NCI-H1092 treated with DMSO at 0.1 percent for 48 hours (cell line): ENCODE results near the gene RBM41.

Source experiments
- DNase-seq: peaks from one replicate; lab custom pipeline; 2025; lab: John Stamatoyannopoulos, UW

Gene RBM41

DNA sequence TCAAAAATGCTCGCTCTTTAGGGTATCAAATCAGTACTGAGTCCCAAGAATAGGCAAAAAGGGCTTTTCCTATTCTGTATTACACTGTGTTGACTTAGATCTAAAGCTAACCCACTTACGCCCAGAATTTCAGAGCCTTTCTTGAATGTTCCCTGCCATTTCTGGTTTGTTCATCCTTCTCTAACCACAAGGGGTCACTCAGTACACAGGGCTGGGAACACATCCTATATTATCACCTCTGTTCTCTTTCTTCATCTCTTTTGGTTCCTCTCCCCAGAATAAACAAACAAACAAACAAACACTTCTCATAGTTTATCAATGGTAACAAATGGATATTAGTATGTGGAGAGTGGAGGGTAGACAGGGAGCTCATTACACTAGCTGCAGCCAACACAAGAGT, 93.1 kb downstream of the RBM41 start:
- DNase-seq: peak; percentile 16

DNA sequence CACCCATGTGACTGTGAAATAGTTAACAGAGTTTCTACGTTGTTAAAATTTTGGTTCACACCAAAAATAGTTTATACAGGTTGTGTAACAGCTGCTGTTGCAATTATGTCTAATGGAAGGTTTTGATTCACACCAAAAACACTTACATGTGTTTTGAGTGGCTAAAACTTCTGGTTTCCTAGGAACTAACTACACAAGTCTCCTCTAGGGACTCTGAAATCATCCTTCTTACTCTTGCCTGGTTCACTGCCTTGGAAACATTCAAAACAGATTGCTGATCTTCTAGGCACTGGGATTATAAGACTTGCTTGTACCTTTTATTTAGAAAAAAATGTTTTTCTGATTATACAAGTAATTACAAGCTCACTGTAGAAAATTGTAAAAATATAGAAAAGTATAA, 103.7 kb downstream of the RBM41 start:
- DNase-seq: no peak
